K562 (cell line): ENCODE results near the gene SYT7. TPM values are rescaled to one million over a fixed set of nuclear protein-coding genes. Genes with fewer than 3 reads are reported as not detected.

ENCODE experiments used
- ATAC-seq: fragments of 200-7000 bp; cut with Tn5 transposase; 3 replicates; pipeline ENCODE4 v1.9.1; 2020; ENCODE audit warnings: moderate library complexity
- BruUV-seq: library from RNA; stranded (reverse); fragments of 400-500 nt; replicated peaks from 2 replicates; lab custom pipeline; 2021; lab: Mats Ljungman, UMichigan
- CTCF ChIA-PET: fragments of 300-600 bp; formaldehyde crosslinking; extraction: SDS; loops from one replicate; lab custom pipeline; 2021; ENCODE audit warnings: low intra/inter-chr PET ratio; lab: Yijun Ruan, JAX
- POLR2A ChIA-PET: fragments of 300-600, 350-650 bp; sonication (Branson Sonifier 250); formaldehyde crosslinking; extraction: SDS; loops from one replicate; lab custom pipeline; 2021; ENCODE audit warnings: antibody characterized with exemption, inconsistent platforms; lab: Yijun Ruan, JAX
- DNase-seq, 4 experiments: peaks; one replicate each; pipeline versions ENCODE4 v3.0.0 to v3.0.0-alpha.2; 2011 to 2018; ENCODE audit warnings: low spot score in 3 of 4, mixed read lengths in 3 of 4; ENCODE audit errors: extremely low read depth in 1 of 4
- FAIRE-seq: peaks from 2 replicates; lab custom pipeline; 2011; peaks lifted over from hg19 to GRCh38; lab: Jason Lieb, UNC
- H2AFZ ChIP-seq: 2 replicates; pipeline ENCODE4 v1.6.0; 2011; ENCODE audit warnings: low read depth, low read length, control low read depth, inconsistent platforms
- H3K27ac ChIP-seq: fragments of 200-600 bp; 3 replicates; pipeline ENCODE4 v1.8.0; 2011; ENCODE audit warnings: low read depth, mild to moderate bottlenecking, control low read depth, inconsistent platforms, low read length, moderate library complexity, mixed read lengths; ENCODE audit errors: extremely low read depth
- H3K27me3 ChIP-seq, 2 experiments: fragments of 300-600 bp in 1 of 2; 2 replicates in 1 of 2; 3 replicates in 1 of 2; pipeline versions ENCODE4 v1.6.0 to v1.8.0; 2011; ENCODE audit warnings: inconsistent platforms in 2 of 2, low read length in 2 of 2, mild to moderate bottlenecking in 1 of 2, mixed read lengths in 1 of 2, moderate library complexity in 1 of 2; ENCODE audit not compliant: control insufficient read depth in 2 of 2, insufficient read depth in 2 of 2
- H3K36me3 ChIP-seq: fragments of 300-600 bp; 3 replicates; pipeline ENCODE4 v1.8.0; 2011; ENCODE audit warnings: mild to moderate bottlenecking, low read length, inconsistent platforms; ENCODE audit not compliant: control insufficient read depth, insufficient read depth
- H3K4me1 ChIP-seq, 2 experiments: fragments of 200-600 bp in 1 of 2; replicated peaks in 1 of 2; 2 replicates in 1 of 2; 3 replicates in 1 of 2; pipeline versions ENCODE4 v1.5.1 to v1.8.0; 2011; ENCODE audit warnings: inconsistent platforms in 2 of 2, low read length in 2 of 2, mild to moderate bottlenecking in 1 of 2, mixed read lengths in 1 of 2, moderate library complexity in 1 of 2; ENCODE audit not compliant: control insufficient read depth in 2 of 2, insufficient read depth in 2 of 2
- H3K4me2 ChIP-seq: 2 replicates; pipeline ENCODE4 v1.6.1; 2011; ENCODE audit warnings: low read length, control low read depth, inconsistent platforms, mixed read lengths; ENCODE audit not compliant: insufficient read depth
- H3K4me3 ChIP-seq: fragments of 200-600 bp; sonication (generic), shearing (Covaris generic); 2 replicates; pipeline ENCODE4 v1.5.1; 2016; ENCODE audit warnings: control low read depth, inconsistent platforms
- H3K79me2 ChIP-seq: fragments of 200-600 bp; 3 replicates; pipeline ENCODE4 v1.8.0; 2011; ENCODE audit warnings: low read length, inconsistent platforms; ENCODE audit not compliant: control insufficient read depth, insufficient read depth
- H3K9ac ChIP-seq, 2 experiments: 2 replicates each; pipeline versions ENCODE4 v1.6.0 to v1.6.1; 2011; ENCODE audit warnings: low read depth in 2 of 2, low read length in 2 of 2, control low read depth in 1 of 2, inconsistent platforms in 1 of 2, mild to moderate bottlenecking in 1 of 2, mixed read lengths in 1 of 2; ENCODE audit not compliant: insufficient read depth in 1 of 2
- H3K9me1 ChIP-seq: one replicate; pipeline ENCODE4 v1.6.0; 2011; ENCODE audit warnings: inconsistent platforms, mild to moderate bottlenecking, low read length, moderate library complexity; ENCODE audit not compliant: control insufficient read depth, insufficient read depth
- H3K9me3 ChIP-seq: replicated peaks from 2 replicates; pipeline ENCODE4 v1.5.1; 2011; ENCODE audit warnings: low read depth, low read length, inconsistent platforms; ENCODE audit not compliant: control insufficient read depth, insufficient read depth
- H4K20me1 ChIP-seq: replicated peaks from 2 replicates; pipeline ENCODE4 v1.6.1; 2011; ENCODE audit warnings: low read length, inconsistent platforms, mixed read lengths; ENCODE audit not compliant: control insufficient read depth, insufficient read depth
- ARID1B ChIP-seq: fragments of 450-650 bp; IDR thresholded peaks from 2 replicates; pipeline ENCODE4 v1.6.1; 2016; ENCODE audit warnings: antibody characterized with exemption, mild to moderate bottlenecking, inconsistent platforms
- BCOR ChIP-seq: fragments of 450-650 bp; IDR thresholded peaks from 2 replicates; pipeline ENCODE4 v1.6.1; 2016
- CTCF ChIP-seq, 3 experiments: IDR thresholded peaks in 2 of 3; conservative IDR thresholded peaks in 1 of 3; 2 replicates each; pipeline ENCODE4 v1.5.1; 2011 to 2012; ENCODE audit warnings: low read length in 3 of 3, mild to moderate bottlenecking in 3 of 3, control low read depth in 2 of 3, improper control_type of control experiment in 1 of 3, inconsistent platforms in 1 of 3, low read depth in 1 of 3, mixed read lengths in 1 of 3, moderate library complexity in 1 of 3; ENCODE audit not compliant: insufficient read depth in 2 of 3
- EGR1 ChIP-seq: fragments of 450-650 bp; conservative IDR thresholded peaks from 2 replicates; pipeline ENCODE4 v1.6.1; 2017; ENCODE audit warnings: mild to moderate bottlenecking
- ERF ChIP-seq: fragments of 450-650 bp; formaldehyde crosslinking; IDR thresholded peaks from 2 replicates; pipeline ENCODE4 v1.4.0; 2020; ENCODE audit warnings: mild to moderate bottlenecking, mixed read lengths
- KDM1A ChIP-seq, 2 experiments: fragments of 450-650 bp; IDR thresholded peaks; 2 replicates each; pipeline ENCODE4 v1.6.1; 2016; ENCODE audit warnings: mild to moderate bottlenecking in 2 of 2
- NFXL1 ChIP-seq: fragments of 450-650 bp; formaldehyde crosslinking; IDR thresholded peaks from 2 replicates; pipeline ENCODE4 v1.4.0; 2021; ENCODE audit warnings: mild to moderate bottlenecking
- TRIM28 ChIP-seq: fragments of 450-650 bp; IDR thresholded peaks from 2 replicates; pipeline ENCODE4 v1.6.1; 2017
- ZFP36 ChIP-seq: fragments of 150-350 bp; IDR thresholded peaks from 2 replicates; pipeline ENCODE4 v1.6.1; 2018; ENCODE audit warnings: low read length, low read depth; ENCODE audit not compliant: partially characterized antibody
- ZKSCAN1 ChIP-seq: fragments of 150-350 bp; IDR thresholded peaks from 2 replicates; pipeline ENCODE4 v1.6.1; 2016; ENCODE audit warnings: low read depth, low read length
- WGBS: fragments of 100-300 bp; shearing (Covaris generic); methylation state at CpG from one replicate; pipeline ENCODE4 v1.1.6; 2016; ENCODE audit warnings: low coverage, mixed read lengths; ENCODE audit not compliant: insufficient coverage; ENCODE audit errors: missing lambda C conversion rate; 5-methylcytosine and 5-hydroxymethylcytosine counted together
- in situ Hi-C: fragments of 300-500 bp; cut with MboI; formaldehyde crosslinking; loops from 4 replicates; pipeline ENCODE4 v1.15.0; 2018; ENCODE audit warnings: inconsistent platforms, mixed read lengths
- intact Hi-C: fragments of 100-400 bp; cut with micrococcal nuclease; formaldehyde crosslinking; loops from 2 replicates; pipeline ENCODE4 v1.14.2; 2022
- polyA plus RNA-seq, 8 experiments: library from polyadenylated mRNA; depleted of rRNA in 4 of 8; stranded (reverse) in 5 of 8; unstranded in 3 of 8; fragments of >200 nt; fragmentation: Nextera tagmentation in 2 of 8; fragmentation: Illumina TruSeq in 1 of 8; extraction: Ambion mirVana in 2 of 8; extraction: Trizol in 1 of 8; gene quantifications; 2 replicates each; pipeline versions ENCODE4 v1.2.1 to v1.2.3, GENCODE V29; 2011 to 2014; ENCODE audit warnings: inconsistent platforms in 1 of 8, missing spikeins in 1 of 8
- total RNA-seq, 7 experiments: library from RNA; depleted of rRNA in 6 of 7; stranded (reverse); fragments of >200 nt in 6 of 7; fragmentation: Illumina TruSeq in 2 of 7; extraction: Trizol in 2 of 7; gene quantifications; 2 replicates each; pipeline versions ENCODE4 v1.2.1 to v1.2.3, GENCODE V29; 2011 to 2021; ENCODE audit warnings: low replicate concordance in 1 of 7

Gene SYT7
- total and polyA plus RNA-seq, 9 of the 15 experiments (the other 6 are each of a cell fraction or from before 2014, with no cell fraction given) = 0.01 to 0.51 (median 0.16) TPM; not detected in 1

- peak; percentile 29 for TF ChIP-seq ZFP36
- TF ChIP-seq ZKSCAN1 = peak; percentile 95
- TF ChIP-seq EGR1 = no peak
- no peak for TF ChIP-seq CTCF (IDR thresholded peaks at IDR 0.05 in 2 of 3, conservative IDR thresholded peaks at IDR 0.05 in 1 of 3; ENCODE audit: insufficient read depth in 2 of 3, low read depth in 1 of 3, low read length in 3 of 3)
- H3K4me3 ChIP-seq = no peak overlapping the region
- FAIRE-seq = no peak
- H3K79me2 ChIP-seq = no peaks in the 10 kb centered on the region
- 4% methylated on average over 1 of the region's 1 CpG for WGBS
- H3K27ac ChIP-seq = no peak overlapping the region
- no peaks in the 10 kb centered on the region for H3K9me1 ChIP-seq
- BruUV-seq = no TSS peak
- no peak overlapping the region for H3K4me2 ChIP-seq
- no peaks in the 10 kb centered on the region for H3K36me3 ChIP-seq
- H3K9ac ChIP-seq = no peak overlapping the region
- CTCF ChIA-PET = no interaction called here
- ATAC-seq = no peak
- H3K9me3 ChIP-seq = no peaks in the 10 kb centered on the region
- H3K27me3 ChIP-seq = peaks cover 6 to 62% of the 10 kb centered on the region in 2 experiments
- intact Hi-C loops (no loop called here), in situ Hi-C loops (no loop called here)
- peaks cover 24% of the 10 kb centered on the region for H4K20me1 ChIP-seq
- DNase-seq = no peak
- H2AFZ ChIP-seq = no peak overlapping the region
- H3K4me1 ChIP-seq = no peaks in the 10 kb centered on the region
- POLR2A ChIA-PET = no interaction called here
Measured at GRCh38 chr11:61596542-61596941, 15.7 kb upstream of the SYT7 start.

GRCh38 chr11:61594907-61595257, 14.0 kb upstream of the SYT7 start:
- no peaks in the 10 kb centered on the region for H3K9me3 ChIP-seq
- peaks cover 27% of the 10 kb centered on the region for H4K20me1 ChIP-seq
- DNase-seq (no peak), FAIRE-seq (no peak), ATAC-seq (no peak)
- intact Hi-C loops = no loop called here
- no peaks in the 10 kb centered on the region for H3K36me3 ChIP-seq
- 9% methylated on average over 5 of the region's 5 CpGs for WGBS
- H2AFZ ChIP-seq = no peak overlapping the region
- H3K4me3 ChIP-seq = no peak overlapping the region
- no peaks in the 10 kb centered on the region for H3K9me1 ChIP-seq
- H3K4me1 ChIP-seq = no peaks in the 10 kb centered on the region
- H3K4me2 ChIP-seq = no peak overlapping the region
- ChIA-PET POLR2A (no interaction called here), CTCF (no interaction called here)
- in situ Hi-C loops = no loop called here
- no peak overlapping the region for H3K27ac ChIP-seq
- H3K79me2 ChIP-seq = no peaks in the 10 kb centered on the region
- H3K27me3 ChIP-seq = peaks cover 8 to 61% of the 10 kb centered on the region in 2 experiments; a peak in 3 of 5 replicates
- no peak overlapping the region for H3K9ac ChIP-seq
- BruUV-seq = no TSS peak
- TF ChIP-seq NFXL1 (no peak), ARID1B (no peak), TRIM28 (no peak), BCOR (0 out of 2 replicates have a peak, but pooled peaks have one; percentile 35), KDM1A (IDR thresholded peaks at IDR 0.05) (peak; percentile 13 to 31; a peak in 1 of 4 replicates), ERF (CRISPR knock-in tag) (no peak)
